Measurements from ENCODE around the gene RHO.
"Not testable (repeated sequence)": the region's sequence is repeated elsewhere in the genome, so short reads cannot be mapped to it uniquely, and the experiment has no call there.

RHO gene

DNA sequence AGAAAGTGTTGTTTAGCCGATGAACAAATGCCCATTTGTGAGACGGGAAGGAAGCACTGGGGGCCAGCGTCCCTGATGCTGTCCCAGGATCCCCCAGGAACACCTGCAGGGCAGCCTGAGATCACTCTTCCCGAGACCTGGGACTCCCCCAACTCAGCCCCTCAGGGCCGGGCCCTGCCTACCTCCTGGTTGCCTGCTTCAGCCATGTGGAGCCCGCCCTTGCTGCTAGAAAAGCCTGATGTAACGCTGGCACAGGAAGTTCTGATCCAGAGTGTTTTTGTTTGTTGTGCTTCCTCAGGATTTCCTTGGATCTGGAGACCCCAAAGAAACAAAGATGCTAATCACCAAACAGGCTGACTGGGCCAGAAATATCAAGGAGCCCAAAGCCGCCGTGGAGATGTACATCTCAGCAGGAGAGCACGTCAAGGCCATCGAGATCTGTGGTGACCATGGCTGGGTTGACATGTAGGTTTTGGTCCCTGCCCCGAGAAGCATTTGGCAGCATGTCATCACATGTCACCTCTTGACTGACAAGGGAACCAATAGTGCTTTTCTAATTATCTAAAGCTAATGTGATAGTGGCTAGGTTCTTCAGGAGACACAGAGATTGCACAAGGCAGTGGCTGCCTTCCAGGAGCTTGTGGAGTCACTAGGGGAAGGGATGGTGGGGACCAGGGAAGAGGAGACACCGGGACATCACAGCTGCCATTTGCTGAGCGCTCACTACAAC, 28.7 kb upstream of the RHO start:
- CTCF ChIA-PET: interaction anchor here (0.7 kb wide), 1 partner anchor 606 kb away, joined by 3 read pairs; no protein-coding TSS in a partner anchor
- H3K9me3 ChIP-seq (ENCODE audit: control insufficient read depth, insufficient read depth, low read depth, low read length); POLR2A ChIA-PET; H3K4me3 ChIP-seq (ENCODE audit: low read depth, low read length); H3K4me1 ChIP-seq (ENCODE audit: control insufficient read depth, insufficient read depth, low read length); H3K27ac ChIP-seq (ENCODE audit: extremely low read depth, low read depth, low read length): not testable (repeated sequence)
- H3K36me3 ChIP-seq (ENCODE audit: control insufficient read depth in 2 of 2, insufficient read depth in 1 of 2, low read length in 2 of 2): peaks cover 0 to 34% of the 10 kb centered on the region in 2 experiments; a peak in 1 of 3 replicates

DNA sequence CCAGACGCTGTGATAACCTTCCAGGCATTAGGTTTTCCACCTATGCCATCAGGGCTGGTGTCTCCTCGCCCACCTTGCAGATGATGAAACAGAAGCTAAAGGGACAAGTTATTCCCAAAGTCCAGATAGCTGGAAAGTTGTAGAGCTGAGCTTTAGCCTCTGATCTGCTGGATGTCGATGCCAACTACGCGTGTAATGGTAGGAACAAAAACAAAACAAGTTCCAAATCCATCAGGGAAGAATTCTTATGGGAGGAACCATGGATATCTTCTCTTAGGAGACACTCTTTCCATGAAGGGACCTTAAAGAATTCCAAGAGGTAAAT, 28.1 kb upstream of the RHO start:
- Histone ChIP-seq H3K4me1 (ENCODE audit: control insufficient read depth, insufficient read depth, low read length) (no peaks in the 10 kb centered on the region), H3K36me3 (ENCODE audit: control insufficient read depth in 2 of 2, insufficient read depth in 1 of 2, low read length in 2 of 2) (peaks cover 0 to 39% of the 10 kb centered on the region in 2 experiments; a peak in 1 of 3 replicates), H3K27ac (ENCODE audit: extremely low read depth, low read depth, low read length) (no peak overlapping the region), H3K4me3 (ENCODE audit: low read depth, low read length) (no peak overlapping the region), H3K9me3 (ENCODE audit: control insufficient read depth, insufficient read depth, low read depth, low read length) (no peaks in the 10 kb centered on the region)
- ChIA-PET CTCF (interaction anchor here (0.7 kb wide), 1 partner anchor 606 kb away, joined by 3 read pairs; no protein-coding TSS in a partner anchor), POLR2A (no interaction called here)
- TF ChIP-seq BCL11A (tag by site-specific recombination; IDR thresholded peaks at IDR 0.05; ENCODE audit: low read depth): no peak
- no peak for TF ChIP-seq GLI2 (tag by site-specific recombination; IDR thresholded peaks at IDR 0.05; ENCODE audit: borderline replicate concordance, low read depth)
- no peak for TF ChIP-seq ZNF169 (tag by site-specific recombination; IDR thresholded peaks at IDR 0.05)
- no peak for TF ChIP-seq GLIS2 (tag by site-specific recombination; IDR thresholded peaks at IDR 0.05)
- no peak for TF ChIP-seq ZNF140 (tag by site-specific recombination; IDR thresholded peaks at IDR 0.05)
- no peak for TF ChIP-seq ZNF785 (tag by site-specific recombination; IDR thresholded peaks at IDR 0.05)
- no peak for TF ChIP-seq ZNF266 (tag by site-specific recombination; IDR thresholded peaks at IDR 0.05; ENCODE audit: low read depth)
- TF ChIP-seq, protein P1, sequence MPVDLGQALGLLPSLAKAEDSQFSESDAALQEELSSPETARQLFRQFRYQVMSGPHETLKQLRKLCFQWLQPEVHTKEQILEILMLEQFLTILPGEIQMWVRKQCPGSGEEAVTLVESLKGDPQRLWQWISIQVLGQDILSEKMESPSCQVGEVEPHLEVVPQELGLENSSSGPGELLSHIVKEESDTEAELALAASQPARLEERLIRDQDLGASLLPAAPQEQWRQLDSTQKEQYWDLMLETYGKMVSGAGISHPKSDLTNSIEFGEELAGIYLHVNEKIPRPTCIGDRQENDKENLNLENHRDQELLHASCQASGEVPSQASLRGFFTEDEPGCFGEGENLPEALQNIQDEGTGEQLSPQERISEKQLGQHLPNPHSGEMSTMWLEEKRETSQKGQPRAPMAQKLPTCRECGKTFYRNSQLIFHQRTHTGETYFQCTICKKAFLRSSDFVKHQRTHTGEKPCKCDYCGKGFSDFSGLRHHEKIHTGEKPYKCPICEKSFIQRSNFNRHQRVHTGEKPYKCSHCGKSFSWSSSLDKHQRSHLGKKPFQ (tag by site-specific recombination; IDR thresholded peaks at IDR 0.05): no peak
- TF ChIP-seq ZNF10 (tag by site-specific recombination; IDR thresholded peaks at IDR 0.05): no peak
- TF ChIP-seq BCL11B (tag by site-specific recombination; IDR thresholded peaks at IDR 0.05; ENCODE audit: low read depth): no peak

DNA sequence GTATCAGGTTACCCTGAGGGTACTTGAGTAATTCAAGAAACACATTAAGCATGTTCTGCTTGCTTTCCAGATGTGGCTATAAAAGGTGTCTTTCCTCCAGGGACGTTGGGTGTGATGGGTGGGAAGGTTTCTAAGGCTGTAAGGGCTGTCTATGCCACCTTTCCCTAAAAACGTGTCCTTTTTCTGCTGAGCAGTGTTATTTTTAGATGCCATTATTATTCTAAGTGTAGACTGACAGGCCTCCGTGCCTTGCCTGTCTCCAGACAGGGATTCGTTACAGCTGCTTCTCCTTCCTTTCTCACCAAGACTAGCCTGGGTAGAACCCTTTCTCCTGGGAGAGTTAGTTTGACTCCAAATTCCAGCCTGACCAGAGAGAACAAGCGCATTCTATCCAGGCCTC, 26.8 kb upstream of the RHO start:
- H3K4me3 ChIP-seq (ENCODE audit: low read depth, low read length): no peak overlapping the region
- H3K4me1 ChIP-seq (ENCODE audit: control insufficient read depth, insufficient read depth, low read length): no peaks in the 10 kb centered on the region
- POLR2A ChIA-PET: no interaction called here
- TF ChIP-seq ZBTB7A (tag by site-specific recombination; IDR thresholded peaks at IDR 0.05; ENCODE audit: low read depth): no peak
- no peak for TF ChIP-seq ZNF10 (tag by site-specific recombination; IDR thresholded peaks at IDR 0.05)
- no peak for TF ChIP-seq ZNF510 (tag by site-specific recombination; IDR thresholded peaks at IDR 0.05; ENCODE audit: insufficient replicate concordance)
- TF ChIP-seq ZNF398 (tag by site-specific recombination; IDR thresholded peaks at IDR 0.05): no peak
- TF ChIP-seq ZNF629 (tag by site-specific recombination; IDR thresholded peaks at IDR 0.05): no peak
- no peak for TF ChIP-seq ZNF169 (tag by site-specific recombination; IDR thresholded peaks at IDR 0.05)
- TF ChIP-seq OSR2 (tag by site-specific recombination; IDR thresholded peaks at IDR 0.05): no peak
- TF ChIP-seq, protein P2, sequence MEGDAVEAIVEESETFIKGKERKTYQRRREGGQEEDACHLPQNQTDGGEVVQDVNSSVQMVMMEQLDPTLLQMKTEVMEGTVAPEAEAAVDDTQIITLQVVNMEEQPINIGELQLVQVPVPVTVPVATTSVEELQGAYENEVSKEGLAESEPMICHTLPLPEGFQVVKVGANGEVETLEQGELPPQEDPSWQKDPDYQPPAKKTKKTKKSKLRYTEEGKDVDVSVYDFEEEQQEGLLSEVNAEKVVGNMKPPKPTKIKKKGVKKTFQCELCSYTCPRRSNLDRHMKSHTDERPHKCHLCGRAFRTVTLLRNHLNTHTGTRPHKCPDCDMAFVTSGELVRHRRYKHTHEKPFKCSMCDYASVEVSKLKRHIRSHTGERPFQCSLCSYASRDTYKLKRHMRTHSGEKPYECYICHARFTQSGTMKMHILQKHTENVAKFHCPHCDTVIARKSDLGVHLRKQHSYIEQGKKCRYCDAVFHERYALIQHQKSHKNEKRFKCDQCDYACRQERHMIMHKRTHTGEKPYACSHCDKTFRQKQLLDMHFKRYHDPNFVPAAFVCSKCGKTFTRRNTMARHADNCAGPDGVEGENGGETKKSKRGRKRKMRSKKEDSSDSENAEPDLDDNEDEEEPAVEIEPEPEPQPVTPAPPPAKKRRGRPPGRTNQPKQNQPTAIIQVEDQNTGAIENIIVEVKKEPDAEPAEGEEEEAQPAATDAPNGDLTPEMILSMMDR (tag by site-specific recombination; IDR thresholded peaks at IDR 0.05): no peak
- no peak for TF ChIP-seq ZBTB8A (tag by site-specific recombination; IDR thresholded peaks at IDR 0.05)
- TF ChIP-seq ZNF354C (tag by site-specific recombination; IDR thresholded peaks at IDR 0.05; ENCODE audit: borderline replicate concordance, low read depth): no peak
- TF ChIP-seq, protein P3, sequence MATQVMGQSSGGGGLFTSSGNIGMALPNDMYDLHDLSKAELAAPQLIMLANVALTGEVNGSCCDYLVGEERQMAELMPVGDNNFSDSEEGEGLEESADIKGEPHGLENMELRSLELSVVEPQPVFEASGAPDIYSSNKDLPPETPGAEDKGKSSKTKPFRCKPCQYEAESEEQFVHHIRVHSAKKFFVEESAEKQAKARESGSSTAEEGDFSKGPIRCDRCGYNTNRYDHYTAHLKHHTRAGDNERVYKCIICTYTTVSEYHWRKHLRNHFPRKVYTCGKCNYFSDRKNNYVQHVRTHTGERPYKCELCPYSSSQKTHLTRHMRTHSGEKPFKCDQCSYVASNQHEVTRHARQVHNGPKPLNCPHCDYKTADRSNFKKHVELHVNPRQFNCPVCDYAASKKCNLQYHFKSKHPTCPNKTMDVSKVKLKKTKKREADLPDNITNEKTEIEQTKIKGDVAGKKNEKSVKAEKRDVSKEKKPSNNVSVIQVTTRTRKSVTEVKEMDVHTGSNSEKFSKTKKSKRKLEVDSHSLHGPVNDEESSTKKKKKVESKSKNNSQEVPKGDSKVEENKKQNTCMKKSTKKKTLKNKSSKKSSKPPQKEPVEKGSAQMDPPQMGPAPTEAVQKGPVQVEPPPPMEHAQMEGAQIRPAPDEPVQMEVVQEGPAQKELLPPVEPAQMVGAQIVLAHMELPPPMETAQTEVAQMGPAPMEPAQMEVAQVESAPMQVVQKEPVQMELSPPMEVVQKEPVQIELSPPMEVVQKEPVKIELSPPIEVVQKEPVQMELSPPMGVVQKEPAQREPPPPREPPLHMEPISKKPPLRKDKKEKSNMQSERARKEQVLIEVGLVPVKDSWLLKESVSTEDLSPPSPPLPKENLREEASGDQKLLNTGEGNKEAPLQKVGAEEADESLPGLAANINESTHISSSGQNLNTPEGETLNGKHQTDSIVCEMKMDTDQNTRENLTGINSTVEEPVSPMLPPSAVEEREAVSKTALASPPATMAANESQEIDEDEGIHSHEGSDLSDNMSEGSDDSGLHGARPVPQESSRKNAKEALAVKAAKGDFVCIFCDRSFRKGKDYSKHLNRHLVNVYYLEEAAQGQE (tag by site-specific recombination; IDR thresholded peaks at IDR 0.05): no peak
- TF ChIP-seq ZNF140 (tag by site-specific recombination; IDR thresholded peaks at IDR 0.05): no peak
- no peak for TF ChIP-seq ZNF302 (tag by site-specific recombination; IDR thresholded peaks at IDR 0.05; ENCODE audit: low read depth)
- H3K36me3 ChIP-seq (ENCODE audit: control insufficient read depth in 2 of 2, insufficient read depth in 1 of 2, low read length in 2 of 2): peaks cover 0 to 43% of the 10 kb centered on the region in 2 experiments; a peak in 1 of 3 replicates
- CTCF ChIA-PET: interaction anchor here (0.7 to 1.5 kb wide), 2 partner anchors 53 to 118 kb away, joined by 3 read pairs; no protein-coding TSS in a partner anchor
- no peak overlapping the region for H3K27ac ChIP-seq (ENCODE audit: extremely low read depth, low read depth, low read length)
- no peaks in the 10 kb centered on the region for H3K9me3 ChIP-seq (ENCODE audit: control insufficient read depth, insufficient read depth, low read depth, low read length)

All from HEK293 (cell line).